NCI-H524 treated with DMSO at 0.1 percent for 48 hours (cell line): ENCODE data around the gene RHOXF2.

ENCODE experiments used
- DNase-seq: peaks from one replicate; lab custom pipeline; 2025; lab: John Stamatoyannopoulos, UW

The RHOXF2 gene

GRCh38 chrX:120200851-120201250 is 42.4 kb downstream of the RHOXF2 start:
- DNase-seq = no peak

DNA sequence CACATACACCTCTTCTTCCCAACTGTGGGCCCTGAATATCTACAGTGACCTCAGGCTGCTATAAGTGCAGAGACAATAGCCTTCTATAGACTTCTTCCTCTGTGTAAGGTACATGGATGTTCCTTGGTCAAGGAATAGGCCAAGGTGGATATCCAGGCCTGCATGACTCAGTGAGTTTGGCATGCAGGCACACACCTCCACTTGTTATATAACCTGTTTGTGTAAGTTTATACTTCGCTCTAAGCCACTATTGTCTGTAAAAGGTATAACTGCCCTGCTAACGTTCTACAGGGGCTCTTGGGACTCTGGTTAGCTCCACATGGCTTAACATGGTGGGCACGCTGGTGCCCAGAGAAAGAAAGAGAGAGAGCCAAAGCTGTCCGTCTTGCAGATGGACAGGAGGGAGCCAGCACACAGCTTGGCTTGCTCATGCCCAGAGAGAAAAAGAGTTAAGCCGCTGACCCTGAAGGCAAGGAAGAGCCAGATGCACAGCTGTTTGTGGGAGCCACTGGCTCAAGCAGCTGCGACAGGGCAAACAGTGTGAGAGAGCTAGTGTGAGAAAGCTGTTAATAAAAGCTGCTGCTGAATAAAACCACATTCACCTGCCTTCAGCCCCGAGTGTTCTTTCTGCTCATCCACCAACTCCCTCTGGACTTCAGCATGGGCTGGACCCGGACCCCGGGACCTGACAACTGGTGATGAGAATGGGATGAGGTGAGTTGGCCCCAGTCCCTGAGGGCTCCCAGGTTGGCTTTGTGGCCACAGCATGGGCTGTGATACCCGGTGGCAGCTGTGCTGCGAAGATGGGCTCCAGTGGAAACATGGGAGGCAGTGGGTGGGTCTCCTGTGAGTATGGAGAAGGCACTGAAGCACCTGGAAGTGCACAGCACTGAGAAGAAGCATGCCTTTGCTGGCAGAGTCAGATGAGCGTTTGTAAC is 47.7 kb downstream of the RHOXF2 start:
- no peak for DNase-seq

- DNase-seq = no peak
These were observed 48.7 kb downstream of the RHOXF2 start for GRCh38 chrX:120207009-120207605.

DNA sequence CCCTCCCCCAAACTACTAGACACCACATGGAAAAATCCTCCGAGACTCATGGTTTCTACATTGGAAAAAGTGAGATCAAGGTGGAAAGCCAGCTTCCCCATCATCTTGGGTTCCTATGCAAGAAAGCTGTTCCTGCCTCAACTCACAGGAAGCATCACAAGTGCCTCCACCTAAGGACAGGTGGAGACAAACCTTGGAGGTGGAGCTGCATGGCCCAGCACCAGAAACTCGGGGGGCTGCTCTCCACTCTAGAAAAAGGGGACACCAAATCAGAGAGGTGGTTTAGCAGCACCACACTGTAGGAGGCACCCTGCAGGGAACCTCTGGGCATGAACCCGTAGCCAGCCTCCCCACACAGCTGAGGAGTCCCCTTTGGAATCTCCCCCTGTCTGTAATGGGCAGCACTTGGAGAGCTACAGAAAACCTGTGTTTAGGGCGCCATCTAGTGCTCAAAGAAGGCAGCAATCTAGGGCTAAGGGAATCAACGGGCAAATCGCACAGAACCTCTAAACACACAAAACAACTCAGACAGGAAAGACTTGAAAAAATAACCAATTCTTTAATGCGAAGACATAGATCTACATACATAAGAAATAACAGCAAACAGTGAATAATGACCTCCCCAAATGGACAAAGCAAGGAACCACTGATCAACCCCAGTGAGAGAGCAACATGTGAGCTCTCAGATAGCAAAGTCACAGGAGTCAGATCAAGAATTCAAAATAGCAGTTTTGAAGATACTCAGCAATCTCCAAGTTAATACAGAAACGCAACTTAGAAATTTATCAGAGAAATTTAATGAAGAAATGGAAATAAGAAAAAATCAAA is 55.2 kb downstream of the RHOXF2 start:
- DNase-seq = peak; percentile 3
